ENCODE results near the gene OGT.

Gene OGT

GRCh38 chrX:71514367-71515037 is 18.4 kb upstream of the OGT start:
- Histone ChIP-seq H3K27me3 (ENCODE audit: insufficient read depth, low read length) (no peaks in the 10 kb centered on the region), H3K27ac (ENCODE audit: low read length) (no peak overlapping the region), H3K4me3 (ENCODE audit: low read length) (no peak overlapping the region)

GRCh38 chrX:71515038-71515396 is 17.9 kb upstream of the OGT start:
- Histone ChIP-seq H3K9me3 (ENCODE audit: insufficient read depth, low read depth, low read length) (no peaks in the 10 kb centered on the region), H3K9ac (ENCODE audit: low read depth, low read length) (no peak overlapping the region), H3K27me3 (ENCODE audit: insufficient read depth, low read length) (no peaks in the 10 kb centered on the region), H3K27ac (ENCODE audit: low read length) (no peak overlapping the region), H3K4me3 (ENCODE audit: low read length) (no peak overlapping the region), H3K4me1 (ENCODE audit: insufficient read depth, low read length) (no peaks in the 10 kb centered on the region), H3K36me3 (ENCODE audit: insufficient read depth, low read depth, low read length) (no peaks in the 10 kb centered on the region)

More at GRCh38 chrX:71514367-71515037, 18.4 kb upstream of the OGT start:
- no peak overlapping the region for H3K9ac ChIP-seq (ENCODE audit: low read depth, low read length)
- no peaks in the 10 kb centered on the region for H3K36me3 ChIP-seq (ENCODE audit: insufficient read depth, low read depth, low read length)
- no peaks in the 10 kb centered on the region for H3K4me1 ChIP-seq (ENCODE audit: insufficient read depth, low read length)
- no peaks in the 10 kb centered on the region for H3K9me3 ChIP-seq (ENCODE audit: insufficient read depth, low read depth, low read length)

- Histone ChIP-seq H3K27ac (ENCODE audit: low read length) (no peak overlapping the region), H3K9me3 (ENCODE audit: insufficient read depth, low read depth, low read length) (no peaks in the 10 kb centered on the region), H3K27me3 (ENCODE audit: insufficient read depth, low read length) (no peaks in the 10 kb centered on the region), H3K4me3 (ENCODE audit: low read length) (no peak overlapping the region), H3K4me1 (ENCODE audit: insufficient read depth, low read length) (no peaks in the 10 kb centered on the region), H3K36me3 (ENCODE audit: insufficient read depth, low read depth, low read length) (no peaks in the 10 kb centered on the region), H3K9ac (ENCODE audit: low read depth, low read length) (no peak overlapping the region)
Measured at GRCh38 chrX:71525316-71525715, 7.6 kb upstream of the OGT start.

- H3K27ac ChIP-seq (ENCODE audit: low read length): no peak overlapping the region
- H3K9ac ChIP-seq (ENCODE audit: low read depth, low read length): peak overlapping the region; percentile 69; the same call in 1 of the 2 replicates
- no peaks in the 10 kb centered on the region for H3K9me3 ChIP-seq (ENCODE audit: insufficient read depth, low read depth, low read length)
- H3K27me3 ChIP-seq (ENCODE audit: insufficient read depth, low read length): peaks cover 5% of the 10 kb centered on the region; the same call in 1 of the 2 replicates
- H3K4me1 ChIP-seq (ENCODE audit: insufficient read depth, low read length): no peaks in the 10 kb centered on the region
- peak overlapping the region; percentile 98 for H3K4me3 ChIP-seq (ENCODE audit: low read length)
- H3K36me3 ChIP-seq (ENCODE audit: insufficient read depth, low read depth, low read length): peaks cover 8% of the 10 kb centered on the region; the same call in 1 of the 2 replicates
Measured at GRCh38 chrX:71532078-71532752, 689 bp upstream of the OGT start.

GRCh38 chrX:71533516-71533850 is 579 bp downstream of the OGT start:
- peaks cover 18% of the 10 kb centered on the region for H3K36me3 ChIP-seq (ENCODE audit: insufficient read depth, low read depth, low read length)
- peak overlapping the region; percentile 89 for H3K27ac ChIP-seq (ENCODE audit: low read length)
- peak overlapping the region; percentile 98 for H3K4me3 ChIP-seq (ENCODE audit: low read length)
- no peaks in the 10 kb centered on the region for H3K9me3 ChIP-seq (ENCODE audit: insufficient read depth, low read depth, low read length)
- H3K4me1 ChIP-seq (ENCODE audit: insufficient read depth, low read length): no peaks in the 10 kb centered on the region
- peaks cover 5% of the 10 kb centered on the region; the same call in 1 of the 2 replicates for H3K27me3 ChIP-seq (ENCODE audit: insufficient read depth, low read length)
- H3K9ac ChIP-seq (ENCODE audit: low read depth, low read length): peak overlapping the region; percentile 99

GRCh38 chrX:71533851-71534561 is 1.1 kb downstream of the OGT start:
- Histone ChIP-seq H3K4me1 (ENCODE audit: insufficient read depth, low read length) (no peaks in the 10 kb centered on the region), H3K9ac (ENCODE audit: low read depth, low read length) (peak overlapping the region; percentile 99), H3K36me3 (ENCODE audit: insufficient read depth, low read depth, low read length) (peaks cover 24% of the 10 kb centered on the region), H3K27me3 (ENCODE audit: insufficient read depth, low read length) (peaks cover 5% of the 10 kb centered on the region; the same call in 1 of the 2 replicates), H3K9me3 (ENCODE audit: insufficient read depth, low read depth, low read length) (no peaks in the 10 kb centered on the region), H3K4me3 (ENCODE audit: low read length) (peak overlapping the region; percentile 98), H3K27ac (ENCODE audit: low read length) (peak overlapping the region; percentile 89)

GRCh38 chrX:71534773-71535544 is 2.1 kb downstream of the OGT start:
- Histone ChIP-seq H3K9ac (ENCODE audit: low read depth, low read length) (peak overlapping the region; percentile 99), H3K27ac (ENCODE audit: low read length) (no peak overlapping the region), H3K4me1 (ENCODE audit: insufficient read depth, low read length) (no peaks in the 10 kb centered on the region), H3K27me3 (ENCODE audit: insufficient read depth, low read length) (peaks cover 5% of the 10 kb centered on the region; the same call in 1 of the 2 replicates), H3K4me3 (ENCODE audit: low read length) (peak overlapping the region; percentile 98), H3K9me3 (ENCODE audit: insufficient read depth, low read depth, low read length) (no peaks in the 10 kb centered on the region), H3K36me3 (ENCODE audit: insufficient read depth, low read depth, low read length) (peaks cover 33% of the 10 kb centered on the region)

- H3K36me3 ChIP-seq (ENCODE audit: insufficient read depth, low read depth, low read length): peaks cover 43% of the 10 kb centered on the region
- H3K4me3 ChIP-seq (ENCODE audit: low read length): peak overlapping the region; percentile 98
- H3K9ac ChIP-seq (ENCODE audit: low read depth, low read length): no peak overlapping the region
- no peaks in the 10 kb centered on the region for H3K9me3 ChIP-seq (ENCODE audit: insufficient read depth, low read depth, low read length)
- H3K27me3 ChIP-seq (ENCODE audit: insufficient read depth, low read length): peaks cover 5% of the 10 kb centered on the region; the same call in 1 of the 2 replicates
- H3K4me1 ChIP-seq (ENCODE audit: insufficient read depth, low read length): no peaks in the 10 kb centered on the region
- H3K27ac ChIP-seq (ENCODE audit: low read length): no peak overlapping the region
Measured at GRCh38 chrX:71536285-71536684, 3.4 kb downstream of the OGT start.

- Histone ChIP-seq H3K27me3 (ENCODE audit: insufficient read depth, low read length) (no peaks in the 10 kb centered on the region), H3K27ac (ENCODE audit: low read length) (no peak overlapping the region), H3K9me3 (ENCODE audit: insufficient read depth, low read depth, low read length) (no peaks in the 10 kb centered on the region), H3K9ac (ENCODE audit: low read depth, low read length) (no peak overlapping the region), H3K4me3 (ENCODE audit: low read length) (no peak overlapping the region), H3K4me1 (ENCODE audit: insufficient read depth, low read length) (no peaks in the 10 kb centered on the region), H3K36me3 (ENCODE audit: insufficient read depth, low read depth, low read length) (peaks cover 53% of the 10 kb centered on the region)
Measured at GRCh38 chrX:71537743-71538142, 4.8 kb downstream of the OGT start.

- no peak overlapping the region for H3K4me3 ChIP-seq (ENCODE audit: low read length)
- no peaks in the 10 kb centered on the region for H3K9me3 ChIP-seq (ENCODE audit: insufficient read depth, low read depth, low read length)
- no peak overlapping the region for H3K9ac ChIP-seq (ENCODE audit: low read depth, low read length)
- H3K36me3 ChIP-seq (ENCODE audit: insufficient read depth, low read depth, low read length): peaks cover 76% of the 10 kb centered on the region
- H3K4me1 ChIP-seq (ENCODE audit: insufficient read depth, low read length): no peaks in the 10 kb centered on the region
- H3K27me3 ChIP-seq (ENCODE audit: insufficient read depth, low read length): no peaks in the 10 kb centered on the region
- no peak overlapping the region for H3K27ac ChIP-seq (ENCODE audit: low read length)
Measured at GRCh38 chrX:71540801-71541200, 7.9 kb downstream of the OGT start.

- no peaks in the 10 kb centered on the region for H3K9me3 ChIP-seq (ENCODE audit: insufficient read depth, low read depth, low read length)
- no peaks in the 10 kb centered on the region for H3K4me1 ChIP-seq (ENCODE audit: insufficient read depth, low read length)
- H3K9ac ChIP-seq (ENCODE audit: low read depth, low read length): no peak overlapping the region
- H3K27ac ChIP-seq (ENCODE audit: low read length): no peak overlapping the region
- H3K36me3 ChIP-seq (ENCODE audit: insufficient read depth, low read depth, low read length): peaks cover 77% of the 10 kb centered on the region
- H3K27me3 ChIP-seq (ENCODE audit: insufficient read depth, low read length): no peaks in the 10 kb centered on the region
- no peak overlapping the region; the same call in 1 of the 2 replicates for H3K4me3 ChIP-seq (ENCODE audit: low read length)
Measured at GRCh38 chrX:71541210-71542022, 8.5 kb downstream of the OGT start.

Measured in iPS-20b (cell line).